A549 (cell line): ENCODE data around the gene FASTKD3. TPM values are rescaled to one million over a fixed set of nuclear protein-coding genes. Genes with fewer than 3 reads are reported as not detected.
A peak's percentile ranks its signal among the peaks of the same experiment; 100 is the strongest.

Source experiments
- ATAC-seq, 2 experiments: fragments of 200-7000 bp in 1 of 2; fragments of >200 bp in 1 of 2; cut with Nextera tagmentation in 1 of 2; cut with Tn5 transposase in 1 of 2; 3 replicates each; pipeline versions ENCODE4 v1.8.0 to v1.9.1; 2018 to 2020; ENCODE audit warnings: mild to moderate bottlenecking in 1 of 2, moderate library complexity in 1 of 2
- CTCF ChIA-PET: fragments of 300-600 bp; sonication (Branson Sonifier 250); formaldehyde crosslinking; extraction: SDS; loops from one replicate; lab custom pipeline; 2021; ENCODE audit warnings: antibody characterized with exemption, inconsistent platforms; lab: Yijun Ruan, JAX
- POLR2A ChIA-PET: fragments of 350-600 bp; formaldehyde crosslinking; extraction: SDS; loops from one replicate; lab custom pipeline; 2021; ENCODE audit warnings: antibody characterized with exemption, inconsistent platforms; lab: Yijun Ruan, JAX
- DNase-seq, 2 experiments: peaks; one replicate each; pipeline versions ENCODE4 v3.0.0 to v3.0.0-alpha.2; 2011 to 2016; ENCODE audit warnings: low read depth in 1 of 2, low spot score in 1 of 2
- FAIRE-seq: peaks from 2 replicates; lab custom pipeline; 2011; peaks lifted over from hg19 to GRCh38; lab: Jason Lieb, UNC
- H3K27ac ChIP-seq, 2 experiments: fragments of >200 bp; sonication (Bioruptor Twin); formaldehyde crosslinking; 3 replicates each; pipeline ENCODE4 v1.5.1; 2016 to 2017
- H3K4me1 ChIP-seq: fragments of >200 bp; sonication (Bioruptor Twin); formaldehyde crosslinking; 3 replicates; pipeline ENCODE4 v1.6.1; 2016
- H3K4me2 ChIP-seq: fragments of >200 bp; sonication (Bioruptor Twin); formaldehyde crosslinking; 3 replicates; pipeline ENCODE4 v1.6.1; 2016
- H3K4me3 ChIP-seq: fragments of >200 bp; sonication (Bioruptor Twin); formaldehyde crosslinking; 3 replicates; pipeline ENCODE4 v1.5.1; 2016
- H3K9me3 ChIP-seq: fragments of >200 bp; sonication (Bioruptor Twin); formaldehyde crosslinking; 3 replicates; pipeline ENCODE4 v1.6.1; 2016
- ATOH8 ChIP-seq: fragments of 250-450 bp; sonication (Bioruptor Pico); IDR thresholded peaks from 2 replicates; pipeline ENCODE4 v1.5.0; 2020; ENCODE audit warnings: low read depth, mild to moderate bottlenecking, moderate library complexity
- BCL3 ChIP-seq: fragments of >200 bp; sonication (Bioruptor Twin); formaldehyde crosslinking; IDR thresholded peaks from 3 replicates; pipeline ENCODE4 v1.6.1; 2016
- CBX8 ChIP-seq: fragments of 200-600 bp; sonication (generic); IDR thresholded peaks from 2 replicates; pipeline ENCODE4 v1.6.1; 2016
- CEBPB ChIP-seq, 2 experiments: fragments of >200 bp in 1 of 2; sonication (Bioruptor Twin) in 1 of 2; formaldehyde crosslinking in 1 of 2; IDR thresholded peaks; 2 replicates each; pipeline ENCODE4 v1.6.1; 2012 to 2016
- CHD4 ChIP-seq: fragments of 200-600 bp; sonication (generic); IDR thresholded peaks from 2 replicates; pipeline ENCODE4 v1.6.1; 2016; ENCODE audit warnings: antibody characterized with exemption, mild to moderate bottlenecking, borderline replicate concordance
- EHF ChIP-seq: fragments of 250-450 bp; sonication (Bioruptor Pico); IDR thresholded peaks from 2 replicates; pipeline ENCODE4 v1.5.0; 2020; ENCODE audit warnings: mild to moderate bottlenecking
- ELK1 ChIP-seq: fragments of 150-350 bp; IDR thresholded peaks from 2 replicates; pipeline ENCODE4 v1.6.1; 2014; ENCODE audit warnings: low read depth, mild to moderate bottlenecking, low read length
- EP300 ChIP-seq, 2 experiments: fragments of >200 bp; sonication (Bioruptor Twin); formaldehyde crosslinking; IDR thresholded peaks; 2 replicates in 1 of 2; 3 replicates in 1 of 2; pipeline ENCODE4 v1.6.1; 2016 to 2017
- ESRRA ChIP-seq: fragments of 150-350 bp; IDR thresholded peaks from 2 replicates; pipeline ENCODE4 v1.6.1; 2014; ENCODE audit warnings: mild to moderate bottlenecking, low read length, borderline replicate concordance
- FOSL2 ChIP-seq, 2 experiments: fragments of 450-650 bp in 1 of 2; fragments of >200 bp in 1 of 2; sonication (Bioruptor Twin) in 1 of 2; formaldehyde crosslinking; IDR thresholded peaks; 2 replicates each; pipeline versions ENCODE4 v1.5.0 to v1.6.1; 2016 to 2020; ENCODE audit warnings: mild to moderate bottlenecking in 1 of 2, moderate library complexity in 1 of 2
- GATA3 ChIP-seq: IDR thresholded peaks from 2 replicates; pipeline ENCODE4 v1.6.1; 2012; ENCODE audit warnings: borderline replicate concordance
- HES2 ChIP-seq: fragments of >200 bp; sonication (Bioruptor Twin); formaldehyde crosslinking; IDR thresholded peaks from 2 replicates; pipeline ENCODE4 v1.6.1; 2016
- JUN ChIP-seq, 2 experiments: fragments of >200 bp; sonication (Bioruptor Twin); formaldehyde crosslinking; IDR thresholded peaks; 2 replicates in 1 of 2; 3 replicates in 1 of 2; pipeline ENCODE4 v1.6.1; 2016 to 2017
- KDM5A ChIP-seq: fragments of 200-600 bp; sonication (generic); IDR thresholded peaks from 2 replicates; pipeline ENCODE4 v1.6.1; 2016; ENCODE audit warnings: antibody characterized with exemption, mild to moderate bottlenecking
- MAZ ChIP-seq: fragments of 150-350 bp; IDR thresholded peaks from 2 replicates; pipeline ENCODE4 v1.6.1; 2014; ENCODE audit warnings: antibody characterized with exemption, low read depth, low read length, borderline replicate concordance
- MYC ChIP-seq: IDR thresholded peaks from 2 replicates; pipeline ENCODE4 v1.6.1; 2012; ENCODE audit warnings: mild to moderate bottlenecking, inconsistent platforms, low read length, improper control_type of control experiment, borderline replicate concordance
- NPAS2 ChIP-seq: fragments of 250-450 bp; sonication (Bioruptor Pico); IDR thresholded peaks from 2 replicates; pipeline ENCODE4 v1.8.0; 2022; ENCODE audit warnings: mild to moderate bottlenecking, moderate library complexity, borderline replicate concordance
- PBX3 ChIP-seq: IDR thresholded peaks from 2 replicates; pipeline ENCODE4 v1.6.1; 2012
- POLR2AphosphoS2 ChIP-seq: conservative IDR thresholded peaks from 2 replicates; pipeline ENCODE4 v1.6.1; 2012; ENCODE audit warnings: low read length, improper control_type of control experiment, inconsistent platforms
- RAD21 ChIP-seq, 2 experiments: fragments of >200 bp in 1 of 2; sonication (Bioruptor Twin) in 1 of 2; formaldehyde crosslinking in 1 of 2; IDR thresholded peaks in 1 of 2; conservative IDR thresholded peaks in 1 of 2; 2 replicates in 1 of 2; 3 replicates in 1 of 2; pipeline ENCODE4 v1.6.1; 2012 to 2018; ENCODE audit warnings: inconsistent platforms in 1 of 2
- RFX5 ChIP-seq: fragments of 450-650 bp; IDR thresholded peaks from 2 replicates; pipeline ENCODE4 v1.7.1; 2014; ENCODE audit warnings: antibody characterized with exemption, mild to moderate bottlenecking, moderate library complexity
- SMC3 ChIP-seq: fragments of >200 bp; sonication (Bioruptor Twin); formaldehyde crosslinking; IDR thresholded peaks from 3 replicates; pipeline ENCODE4 v1.6.1; 2018; ENCODE audit warnings: inconsistent platforms
- USF2 ChIP-seq: fragments of 450-650 bp; IDR thresholded peaks from 2 replicates; pipeline ENCODE4 v1.6.1; 2014; ENCODE audit warnings: antibody characterized with exemption
- WGBS: methylation state at CpG from one replicate; pipeline ENCODE4 v1.1.6; 2017; ENCODE audit errors: missing lambda C conversion rate; 5-methylcytosine and 5-hydroxymethylcytosine counted together
- polyA plus RNA-seq, 4 experiments: library from polyadenylated mRNA; depleted of rRNA in 3 of 4; stranded (reverse); fragments of >200 nt; fragmentation: RNase III in 1 of 4; extraction: RNeasy Plus Mini Kit Qiagen cat#74134 plus additional on column Dnase treatment in 1 of 4; gene quantifications; 2 replicates in 3 of 4; 3 replicates in 1 of 4; pipeline ENCODE4 v1.2.3, GENCODE V29; 2011 to 2017

FASTKD3 gene
- polyA plus RNA-seq, 2 of the 4 experiments (the other 2 are of a cell fraction), result 19.5 to 24.8 TPM

GRCh38 chr5:7881816-7882215 is 13.0 kb upstream of the FASTKD3 start:
- ATAC-seq (no peak), DNase-seq (no peak), FAIRE-seq (no peak)
- H3K4me1 ChIP-seq, result peaks cover 33% of the 10 kb centered on the region
- TF ChIP-seq USF2, result no peak
- TF ChIP-seq MAZ, result no peak
- TF ChIP-seq EHF (CRISPR knock-in tag), result no peak
- no peak for TF ChIP-seq FOSL2 (IDR thresholded peaks at IDR 0.05)
- no peak for TF ChIP-seq FOSL2 (CRISPR knock-in tag; IDR thresholded peaks at IDR 0.05)
- TF ChIP-seq RFX5, result no peak
- no peak for TF ChIP-seq BCL3
- TF ChIP-seq CHD4, result no peak
- TF ChIP-seq CEBPB (IDR thresholded peaks at IDR 0.05), result no peak
- no peak for TF ChIP-seq ATOH8 (CRISPR knock-in tag)
- TF ChIP-seq ESRRA, result no peak
- no peak for TF ChIP-seq PBX3
- no peak for TF ChIP-seq JUN (IDR thresholded peaks at IDR 0.05)
- no peaks in the 10 kb centered on the region for H3K9me3 ChIP-seq
- no peak overlapping the region for H3K4me3 ChIP-seq
- H3K27ac ChIP-seq, result no peak overlapping the region
- CTCF ChIA-PET, result interaction anchor here (0.8 to 2.1 kb wide), 2 partner anchors 9 to 46 kb away, joined by 3 to 7 read pairs; no protein-coding TSS in a partner anchor
- 98% methylated on average over 2 of the region's 2 CpGs for WGBS
- POLR2A ChIA-PET, result interaction anchor here (1.3 kb wide), 1 partner anchor 13 kb away, joined by 3 read pairs; the partner anchor contains the start of genes FASTKD3 and MTRR
- H3K4me2 ChIP-seq, result no peak overlapping the region

GRCh38 chr5:7881091-7881490 is 12.3 kb upstream of the FASTKD3 start:
- Histone ChIP-seq H3K4me1 (peaks cover 40% of the 10 kb centered on the region), H3K4me2 (no peak overlapping the region), H3K27ac (peak overlapping the region in 1 of 2 experiments; percentile 84; a peak in 2 of 6 replicates)
- TF ChIP-seq CBX8 (no peak), CEBPB (IDR thresholded peaks at IDR 0.05) (peak in 1 of 2 experiments; percentile 16; a peak in 1 of 4 replicates)
- TF ChIP-seq, all 56 proteins: peak for 1
- ATAC-seq, result peak in 1 of 2 experiments; percentile 51; a peak in 3 of 6 replicates
- 87% methylated on average over 4 of the region's 4 CpGs for WGBS
- H3K9me3 ChIP-seq, result no peaks in the 10 kb centered on the region
- no peak for FAIRE-seq
- no peak overlapping the region for H3K4me3 ChIP-seq
- POLR2A ChIA-PET, result no interaction called here
- no peak for DNase-seq
- CTCF ChIA-PET, result interaction anchor here (1.2 to 2.1 kb wide), 2 partner anchors 8 to 34 kb away, joined by 3 to 7 read pairs; no protein-coding TSS in a partner anchor

GRCh38 chr5:7878381-7878873 is 9.6 kb upstream of the FASTKD3 start:
- Histone ChIP-seq H3K4me3 (peak overlapping the region; percentile 33), H3K4me2 (peak overlapping the region; percentile 91), H3K9me3 (no peaks in the 10 kb centered on the region), H3K4me1 (peaks cover 41% of the 10 kb centered on the region), H3K27ac (peak overlapping the region; percentile 74 to 79; a peak in 5 of 6 replicates)
- ChIA-PET POLR2A (interaction anchor here (1.9 kb wide), 1 partner anchor 10 kb away, joined by 7 read pairs; the partner anchor contains the start of genes FASTKD3 and MTRR), CTCF (interaction anchor here (0.6 to 3.6 kb wide), 2 partner anchors 8 to 61 kb away, joined by 3 to 19 read pairs; no protein-coding TSS in a partner anchor)
- FAIRE-seq (no peak), DNase-seq (peak in 1 of 2 experiments; percentile 62), ATAC-seq (peak; percentile 70 to 78)
- TF ChIP-seq RAD21 (conservative IDR thresholded peaks at IDR 0.05 in 1 of 2, IDR thresholded peaks at IDR 0.05 in 1 of 2) (no peak; a peak in 1 of 5 replicates), FOSL2 (IDR thresholded peaks at IDR 0.05) (peak; percentile 84), FOSL2 (CRISPR knock-in tag; IDR thresholded peaks at IDR 0.05) (peak; percentile 45; the same call in 1 of the 2 replicates), EP300 (IDR thresholded peaks at IDR 0.05) (peak; percentile 72 to 84; a peak in 4 of 5 replicates), USF2 (no peak), NPAS2 (no peak), MYC (no peak), KDM5A (no peak), HES2 (peak; percentile 88), BCL3 (peak; percentile 91; the same call in 2 of the 3 replicates), ELK1 (no peak), RFX5 (no peak), POLR2AphosphoS2 (no peak), GATA3 (peak; percentile 63), SMC3 (no peak)
